HCT116 (cell line): Measurements from ENCODE around the gene MTERF4. TPM values are rescaled to one million over a fixed set of nuclear protein-coding genes. Genes with fewer than 3 reads are reported as not detected.

Experiments used
- ATAC-seq: fragments of 200-7000 bp; cut with Tn5 transposase; 2 replicates; pipeline ENCODE4 v1.9.1; 2020; ENCODE audit warnings: mild to moderate bottlenecking, moderate library complexity
- BruUV-seq: library from RNA; stranded (reverse); fragments of 400-500 nt; replicated peaks from 2 replicates; lab custom pipeline; 2021; lab: Mats Ljungman, UMichigan
- CTCF ChIA-PET: fragments of 300-600 bp; sonication (Branson Sonifier 250); formaldehyde crosslinking; loops from one replicate; lab custom pipeline; 2021; ENCODE audit warnings: antibody characterized with exemption; lab: Charles Lee
- POLR2A ChIA-PET: fragments of 300-600, 350-600 bp; sonication (Branson Sonifier 250); formaldehyde crosslinking; loops from one replicate; lab custom pipeline; 2021; ENCODE audit warnings: antibody characterized with exemption; lab: Charles Lee
- RAD21 ChIA-PET, 2 experiments: fragments of 300-600 bp; sonication (Branson Sonifier 250); formaldehyde crosslinking; loops; one replicate each; lab custom pipeline; 2023; ENCODE audit warnings: low total read pairs in 2 of 2; ENCODE audit not compliant: uncharacterized antibody in 2 of 2, unreplicated experiment in 2 of 2, low non-redundant PET in 1 of 2; lab: Charles Lee
- DNase-seq: peaks from one replicate; pipeline ENCODE4 v3.0.0-alpha.2; 2010; ENCODE audit warnings: low read depth, low spot score
- H2AFZ ChIP-seq: fragments of 200-600 bp; shearing (Covaris generic), sonication (generic); 2 replicates; pipeline ENCODE4 v1.6.1; 2017; ENCODE audit warnings: low read depth, mixed run types, mixed read lengths, antibody characterized with exemption, low read length; ENCODE audit not compliant: poor library complexity, severe bottlenecking
- H3K27ac ChIP-seq: 2 replicates; pipeline ENCODE4 v1.5.1; 2012; ENCODE audit warnings: low read depth, low read length
- H3K27me3 ChIP-seq: fragments of 200-600 bp; sonication (generic); 2 replicates; pipeline ENCODE4 v1.6.1; 2016; ENCODE audit warnings: mixed run types, low read length, mixed read lengths; ENCODE audit not compliant: insufficient read depth
- H3K36me3 ChIP-seq, 2 experiments: fragments of 200-500 bp in 1 of 2; fragments of 200-600 bp in 1 of 2; sonication (Bioruptor generic) in 1 of 2; sonication (generic) in 1 of 2; 2 replicates each; pipeline versions ENCODE4 v1.5.1 to v1.6.1; 2014 to 2016; ENCODE audit warnings: low read length in 2 of 2, inconsistent platforms in 1 of 2, mixed read lengths in 1 of 2, mixed run types in 1 of 2; ENCODE audit not compliant: insufficient read depth in 2 of 2, control insufficient read depth in 1 of 2
- H3K4me1 ChIP-seq, 2 experiments: fragments of 200-600 bp in 1 of 2; sonication (generic) in 1 of 2; 2 replicates each; pipeline versions ENCODE4 v1.5.1 to v1.6.1; 2012 to 2017; ENCODE audit warnings: low read length in 2 of 2, inconsistent platforms in 1 of 2, mild to moderate bottlenecking in 1 of 2, mixed read lengths in 1 of 2, mixed run types in 1 of 2, moderate library complexity in 1 of 2; ENCODE audit not compliant: insufficient read depth in 2 of 2, control insufficient read depth in 1 of 2
- H3K4me2 ChIP-seq: fragments of 200-600 bp; sonication (generic); 2 replicates; pipeline ENCODE4 v1.6.1; 2017; ENCODE audit warnings: mixed run types, low read length, mixed read lengths
- H3K4me3 ChIP-seq, 2 experiments: fragments of 200-600 bp in 1 of 2; sonication (generic) in 1 of 2; replicated peaks in 1 of 2; 2 replicates each; pipeline ENCODE4 v1.5.1; 2011 to 2016; ENCODE audit warnings: low read length in 2 of 2, control low read depth in 1 of 2, low read depth in 1 of 2, mild to moderate bottlenecking in 1 of 2, mixed read lengths in 1 of 2, mixed run types in 1 of 2
- H3K79me2 ChIP-seq: fragments of 200-600 bp; sonication (generic); 2 replicates; pipeline ENCODE4 v1.6.1; 2017; ENCODE audit warnings: mild to moderate bottlenecking, mixed run types, low read length, moderate library complexity, mixed read lengths; ENCODE audit not compliant: insufficient read depth
- H3K9ac ChIP-seq: fragments of 200-600 bp; sonication (generic); 2 replicates; pipeline ENCODE4 v1.6.1; 2016; ENCODE audit warnings: low read length, mixed read lengths
- H3K9me2 ChIP-seq: fragments of 200-600 bp; sonication (generic), shearing (Covaris generic); 2 replicates; pipeline ENCODE4 v1.6.1; 2017; ENCODE audit warnings: mixed run types, mild to moderate bottlenecking, moderate library complexity; ENCODE audit not compliant: insufficient read depth
- H3K9me3 ChIP-seq, 2 experiments: fragments of 200-500 bp in 1 of 2; fragments of 200-600 bp in 1 of 2; sonication (Bioruptor generic) in 1 of 2; sonication (generic) in 1 of 2; 2 replicates each; pipeline ENCODE4 v1.6.1; 2014 to 2017; ENCODE audit warnings: low read length in 2 of 2, mixed read lengths in 2 of 2, inconsistent platforms in 1 of 2, low read depth in 1 of 2, mild to moderate bottlenecking in 1 of 2, mixed run types in 1 of 2, moderate library complexity in 1 of 2; ENCODE audit not compliant: control insufficient read depth in 1 of 2, insufficient read depth in 1 of 2
- H4K20me1 ChIP-seq: fragments of 200-600 bp; sonication (generic), shearing (Covaris generic); 2 replicates; pipeline ENCODE4 v1.6.1; 2017; ENCODE audit warnings: mixed run types, mild to moderate bottlenecking, moderate library complexity; ENCODE audit not compliant: insufficient read depth
- CBX3 ChIP-seq: IDR thresholded peaks from 2 replicates; pipeline ENCODE4 v1.6.1; 2012; ENCODE audit warnings: low read depth
- CTCF ChIP-seq, 3 experiments: fragments of 200-600 bp in 1 of 3; sonication (generic) in 1 of 3; IDR thresholded peaks in 2 of 3; conservative IDR thresholded peaks in 1 of 3; 2 replicates each; pipeline ENCODE4 v1.5.1; 2012 to 2017; ENCODE audit warnings: low read depth in 2 of 3, low read length in 2 of 3, antibody characterized with exemption in 1 of 3, borderline replicate concordance in 1 of 3, control low read depth in 1 of 3, mild to moderate bottlenecking in 1 of 3, mixed read lengths in 1 of 3, mixed run types in 1 of 3, moderate library complexity in 1 of 3; ENCODE audit not compliant: insufficient read depth in 1 of 3
- EGR1 ChIP-seq: IDR thresholded peaks from 2 replicates; pipeline ENCODE4 v1.6.1; 2012; ENCODE audit warnings: low read depth
- EZH2 ChIP-seq: fragments of 200-600 bp; sonication (generic); IDR thresholded peaks from 2 replicates; pipeline ENCODE4 v1.6.1; 2017; ENCODE audit warnings: antibody characterized with exemption, mixed run types
- EZH2phosphoT487 ChIP-seq: fragments of 200-600 bp; IDR thresholded peaks from 2 replicates; pipeline ENCODE4 v1.6.1; 2018; ENCODE audit warnings: antibody characterized with exemption, borderline replicate concordance
- JUND ChIP-seq: IDR thresholded peaks from 2 replicates; pipeline ENCODE4 v1.6.1; 2012
- POLR2A ChIP-seq: IDR thresholded peaks from 2 replicates; pipeline ENCODE4 v1.7.0; 2011; ENCODE audit warnings: borderline replicate concordance; ENCODE audit not compliant: insufficient read depth, insufficient read length; ENCODE audit errors: extremely low read depth
- POLR2AphosphoS5 ChIP-seq: IDR thresholded peaks from 2 replicates; pipeline ENCODE4 v1.6.1; 2011; ENCODE audit warnings: mild to moderate bottlenecking, low read depth, low read length, moderate library complexity
- RAD21 ChIP-seq: IDR thresholded peaks from 2 replicates; pipeline ENCODE4 v1.6.1; 2012; ENCODE audit warnings: low read depth, mild to moderate bottlenecking
- REST ChIP-seq: IDR thresholded peaks from 2 replicates; pipeline ENCODE4 v1.6.1; 2012; ENCODE audit warnings: low read depth
- SIN3A ChIP-seq: IDR thresholded peaks from 2 replicates; pipeline ENCODE4 v1.6.1; 2012; ENCODE audit warnings: low read depth
- SP1 ChIP-seq: IDR thresholded peaks from 2 replicates; pipeline ENCODE4 v1.6.1; 2012; ENCODE audit warnings: low read depth
- SRF ChIP-seq: IDR thresholded peaks from 2 replicates; pipeline ENCODE4 v1.6.1; 2012; ENCODE audit warnings: low read depth
- ZFX ChIP-seq: fragments of 450-650 bp; IDR thresholded peaks from 2 replicates; pipeline ENCODE4 v1.6.1; 2017
- ZNF274 ChIP-seq: fragments of 200-500 bp; sonication (Bioruptor generic); IDR thresholded peaks from 2 replicates; pipeline ENCODE4 v1.6.1; 2014; ENCODE audit warnings: mild to moderate bottlenecking, low read depth, low read length, inconsistent platforms
- intact Hi-C: fragments of 100-400 bp; cut with micrococcal nuclease; formaldehyde crosslinking; loops from 2 replicates; pipeline ENCODE4 v1.10.0; 2022
- total RNA-seq: library from RNA; stranded (reverse); gene quantifications from one replicate; pipeline ENCODE4 v1.2.1, GENCODE V29; 2021; ENCODE audit not compliant: unreplicated experiment

Gene MTERF4
- total RNA-seq, 1 experiment from 2014 or later, result 25.5 TPM

GRCh38 chr2:241066171-241066892 lies 35.8 kb downstream of the MTERF4 start:
- ATAC-seq (no peak), DNase-seq (no peak)
- no peak overlapping the region for H3K9ac ChIP-seq
- CTCF ChIA-PET, result no interaction called here
- H3K27me3 ChIP-seq, result no peaks in the 10 kb centered on the region
- no peaks in the 10 kb centered on the region for H3K79me2 ChIP-seq
- H3K9me2 ChIP-seq, result no peaks in the 10 kb centered on the region
- RAD21 ChIA-PET, result no interaction called here
- H2AFZ ChIP-seq, result no peak overlapping the region
- BruUV-seq, result no TSS peak
- H3K9me3 ChIP-seq, result no peaks in the 10 kb centered on the region
- H3K27ac ChIP-seq, result no peak overlapping the region
- no peaks in the 10 kb centered on the region for H4K20me1 ChIP-seq
- H3K4me1 ChIP-seq, result peaks cover 3 to 11% of the 10 kb centered on the region in 2 experiments; a peak in 3 of 4 replicates
- H3K4me2 ChIP-seq, result no peak overlapping the region
- H3K36me3 ChIP-seq, result no peaks in the 10 kb centered on the region
- TF ChIP-seq EZH2, result no peak
- TF ChIP-seq JUND, result no peak
- no peak for TF ChIP-seq POLR2AphosphoS5
- no peak for TF ChIP-seq ZFX
- no peak for TF ChIP-seq EGR1
- no peak for TF ChIP-seq SRF
- no peak for TF ChIP-seq EZH2phosphoT487
- no peak for TF ChIP-seq RAD21
- no peak for TF ChIP-seq REST
- no peak for TF ChIP-seq POLR2A
- no peak for TF ChIP-seq CTCF (IDR thresholded peaks at IDR 0.05 in 2 of 3, conservative IDR thresholded peaks at IDR 0.05 in 1 of 3; ENCODE audit: borderline replicate concordance in 1 of 3, insufficient read depth in 1 of 3, low read depth in 2 of 3, low read length in 2 of 3)
- no peak for TF ChIP-seq CBX3
- no peak for TF ChIP-seq SP1
- TF ChIP-seq ZNF274, result no peak
- TF ChIP-seq SIN3A, result no peak
- intact Hi-C loops, result no loop called here
- H3K4me3 ChIP-seq, result no peak overlapping the region
- POLR2A ChIA-PET, result no interaction called here
